ENCODE results near the gene MARS2. TPM values are rescaled to one million over a fixed set of nuclear protein-coding genes. Genes with fewer than 3 reads are reported as not detected.
"Not testable (repeated sequence)": the region's sequence is repeated elsewhere in the genome, so short reads cannot be mapped to it uniquely, and the experiment has no call there.

MARS2 gene
- total RNA-seq, 4 donors from 2014 or later: 5.4 to 24.9 (median 7.5) TPM

GRCh38 chr2:197717863-197718262 is 12.7 kb downstream of the MARS2 start:
- ATAC-seq (ENCODE audit: low FRiP score) (no peak), DNase-seq (ENCODE audit: low spot score) (no peak)
- TF ChIP-seq CTCF (IDR thresholded peaks at IDR 0.05): no peak

GRCh38 chr2:197727011-197727410 is 21.8 kb downstream of the MARS2 start:
- TF ChIP-seq CTCF (IDR thresholded peaks at IDR 0.05): no peak
- no peak for DNase-seq (ENCODE audit: low spot score)
- no peak for ATAC-seq (ENCODE audit: low FRiP score)

GRCh38 chr2:197728555-197729544 is 23.7 kb downstream of the MARS2 start:
- ATAC-seq (ENCODE audit: low FRiP score); DNase-seq (ENCODE audit: low spot score): not testable (repeated sequence)

GRCh38 chr2:197740200-197740599 is 35.0 kb downstream of the MARS2 start:
- DNase-seq (ENCODE audit: low spot score): no peak
- no peak for TF ChIP-seq CTCF (IDR thresholded peaks at IDR 0.05)
- no peak for ATAC-seq (ENCODE audit: low FRiP score)

Other genes with a start within 250 kb of the MARS2 start
- 100 to 1,000 TPM; 138 to 643 (median 306) TPM for gene HSPD1, start 205.5 kb upstream of the MARS2 start, total RNA-seq
- gene HSPE1, start 205.0 kb upstream of the MARS2 start, total RNA-seq: 100 to 1,000 TPM in 3 of 4 donors, 10 to 100 TPM in 1; 86.5 to 352 (median 177) TPM
- 10 to 100 TPM; 20.3 to 27.3 (median 23.6) TPM for gene MOB4, start 189.3 kb upstream of the MARS2 start, total RNA-seq
- 10 to 100 TPM in 2 of 4 donors, 1 to 10 TPM in 2; 5.3 to 27.3 (median 14.0) TPM for gene RFTN2, start 29.8 kb upstream of the MARS2 start, total RNA-seq
- not detected for gene BOLL, start 80.0 kb downstream of the MARS2 start, total RNA-seq
- 10 to 100 TPM in 2 of 4 donors, 1 to 10 TPM in 2; 5.4 to 21.8 (median 10.2) TPM for gene PLCL1, start 99.2 kb downstream of the MARS2 start, total RNA-seq

All from omental fat pad (tissue), 4 donors.